GM19452 (cell line): Measurements from ENCODE around the gene PSMB11.

ENCODE experiments used
- ATAC-seq: cut with Tn5 transposase; IDR thresholded peaks from one replicate; pipeline ENCODE4 v1.9.1; 2021; ENCODE audit not compliant: unreplicated experiment

PSMB11 gene

GRCh38 chr14:23040100-23040499 lies 1.9 kb upstream of the PSMB11 start:
- no peak for ATAC-seq

GRCh38 chr14:23041729-23042128 lies 283 bp upstream of the PSMB11 start:
- no peak for ATAC-seq

GRCh38 chr14:23043145-23043544 lies 1.1 kb downstream of the PSMB11 start:
- no peak for ATAC-seq

GRCh38 chr14:23043754-23044153 lies 1.7 kb downstream of the PSMB11 start:
- no peak for ATAC-seq

GRCh38 chr14:23044840-23045239 lies 2.8 kb downstream of the PSMB11 start:
- no peak for ATAC-seq

- no peak for ATAC-seq
Observed at GRCh38 chr14:23045419-23046357, 3.7 kb downstream of the PSMB11 start.

- no peak for ATAC-seq
Observed at GRCh38 chr14:23047034-23047634, 5.1 kb downstream of the PSMB11 start.

- ATAC-seq: no peak
Observed at GRCh38 chr14:23047751-23048693, 6.0 kb downstream of the PSMB11 start.

- ATAC-seq: no peak
Observed at GRCh38 chr14:23049011-23049410, 7.0 kb downstream of the PSMB11 start.

- ATAC-seq: no peak
Observed at GRCh38 chr14:23051141-23052057, 9.4 kb downstream of the PSMB11 start.

GRCh38 chr14:23052182-23052623 lies 10.2 kb downstream of the PSMB11 start:
- ATAC-seq: no peak

GRCh38 chr14:23052671-23053070 lies 10.7 kb downstream of the PSMB11 start:
- ATAC-seq: no peak

- no peak for ATAC-seq
Observed at GRCh38 chr14:23053426-23053825, 11.4 kb downstream of the PSMB11 start.

- ATAC-seq: no peak
Observed at GRCh38 chr14:23054000-23054811, 12.2 kb downstream of the PSMB11 start.

GRCh38 chr14:23055147-23055550 lies 13.1 kb downstream of the PSMB11 start:
- no peak for ATAC-seq

- no peak for ATAC-seq
Observed at GRCh38 chr14:23055621-23056144, 13.7 kb downstream of the PSMB11 start.

- ATAC-seq: no peak
Observed at GRCh38 chr14:23056145-23056955, 14.3 kb downstream of the PSMB11 start.
